CD14-positive monocyte (primary cell): ENCODE results near the gene CREBBP. TPM values are rescaled to one million over a fixed set of nuclear protein-coding genes. Genes with fewer than 3 reads are reported as not detected.

Experiments used
- DNase-seq, 3 donors: peaks; one replicate each; pipeline ENCODE4 v3.0.0-alpha.2; 2011 to 2022
- H2AFZ ChIP-seq: 2 replicates; pipeline ENCODE4 v1.6.0; 2012; ENCODE audit warnings: mild to moderate bottlenecking, low read depth, low read length, inconsistent platforms; ENCODE audit not compliant: insufficient read depth, poor library complexity, severe bottlenecking
- H3K27ac ChIP-seq, 2 donors: 1 replicate in 1 of 2; 2 replicates in 1 of 2; pipeline ENCODE4 v1.5.1; 2012 to 2013; ENCODE audit warnings: low read length in 2 of 2, control low read depth in 1 of 2, inconsistent platforms in 1 of 2, low read depth in 1 of 2, mild to moderate bottlenecking in 1 of 2
- H3K27me3 ChIP-seq, 2 donors: one replicate each; pipeline versions ENCODE4 v1.6.0 to v1.6.1; 2011 to 2013; ENCODE audit warnings: low read length in 2 of 2; ENCODE audit not compliant: control insufficient read depth in 2 of 2, insufficient read depth in 2 of 2
- H3K36me3 ChIP-seq, 2 donors: replicated peaks in 1 of 2; 1 replicate in 1 of 2; 2 replicates in 1 of 2; pipeline versions ENCODE4 v1.5.1 to v1.6.1; 2012 to 2013; ENCODE audit warnings: low read length in 2 of 2, control low read depth in 1 of 2, inconsistent platforms in 1 of 2, mild to moderate bottlenecking in 1 of 2; ENCODE audit not compliant: insufficient read depth in 2 of 2, control insufficient read depth in 1 of 2
- H3K4me1 ChIP-seq, 2 donors: 1 replicate in 1 of 2; 2 replicates in 1 of 2; pipeline versions ENCODE4 v1.5.1 to v1.6.1; 2012 to 2013; ENCODE audit warnings: low read length in 2 of 2, control low read depth in 1 of 2, inconsistent platforms in 1 of 2, mild to moderate bottlenecking in 1 of 2, moderate library complexity in 1 of 2; ENCODE audit not compliant: insufficient read depth in 2 of 2, control insufficient read depth in 1 of 2
- H3K4me2 ChIP-seq: replicated peaks from 2 replicates; pipeline ENCODE3; 2012; ENCODE audit warnings: low read length, moderate library complexity, mild to moderate bottlenecking; ENCODE audit not compliant: poor library complexity, severe bottlenecking; ENCODE audit errors: extremely low read depth
- H3K4me3 ChIP-seq, 3 experiments: fragments of 200-600 bp in 1 of 3; sonication (generic) in 1 of 3; replicated peaks in 1 of 3; 1 replicate in 2 of 3; 2 replicates in 1 of 3; pipeline ENCODE4 v1.5.1; 2011 to 2013; ENCODE audit warnings: low read length in 3 of 3, mild to moderate bottlenecking in 3 of 3, control low read depth in 2 of 3, low read depth in 2 of 3, inconsistent platforms in 1 of 3, moderate library complexity in 1 of 3
- H3K79me2 ChIP-seq: 2 replicates; pipeline ENCODE4 v1.6.0; 2012; ENCODE audit warnings: mild to moderate bottlenecking, control low read depth, inconsistent platforms, low read length, moderate library complexity; ENCODE audit not compliant: insufficient read depth
- H3K9ac ChIP-seq: 2 replicates; pipeline ENCODE4 v1.6.0; 2017; ENCODE audit warnings: low read length, mild to moderate bottlenecking; ENCODE audit not compliant: insufficient read depth, poor library complexity, severe bottlenecking
- H3K9me3 ChIP-seq, 2 donors: replicated peaks in 1 of 2; 1 replicate in 1 of 2; 2 replicates in 1 of 2; pipeline versions ENCODE4 v1.5.1 to v1.6.1; 2012 to 2013; ENCODE audit warnings: low read length in 2 of 2, control low read depth in 1 of 2; ENCODE audit not compliant: control insufficient read depth in 1 of 2, insufficient read depth in 1 of 2
- H4K20me1 ChIP-seq: 2 replicates; pipeline ENCODE4 v1.6.0; 2012; ENCODE audit warnings: mild to moderate bottlenecking, low read length, control low read depth, moderate library complexity; ENCODE audit not compliant: insufficient read depth
- H3K27ac Mint-ChIP-seq, 7 donors: one replicate each; pipeline ENCODE4 v1.8.0; 2020; ENCODE audit warnings: mild to moderate bottlenecking in 7 of 7, mixed read lengths in 7 of 7, moderate library complexity in 6 of 7, inconsistent platforms in 2 of 7
- H3K27me3 Mint-ChIP-seq, 3 donors: one replicate each; pipeline ENCODE4 v1.8.0; 2021 to 2022; ENCODE audit warnings: low read depth in 3 of 3, mild to moderate bottlenecking in 3 of 3, mixed read lengths in 3 of 3, moderate library complexity in 3 of 3, inconsistent platforms in 1 of 3
- H3K36me3 Mint-ChIP-seq, 2 donors: one replicate each; pipeline ENCODE4 v1.8.0; 2020; ENCODE audit warnings: mixed read lengths in 2 of 2, inconsistent platforms in 1 of 2, mild to moderate bottlenecking in 1 of 2
- H3K4me1 Mint-ChIP-seq: one replicate; pipeline ENCODE4 v1.8.0; 2020; ENCODE audit warnings: mild to moderate bottlenecking, mixed read lengths
- H3K4me3 Mint-ChIP-seq, 2 donors: one replicate each; pipeline ENCODE4 v1.8.0; 2020; ENCODE audit warnings: mild to moderate bottlenecking in 2 of 2, mixed read lengths in 2 of 2, moderate library complexity in 1 of 2
- H3K9me3 Mint-ChIP-seq, 7 donors: one replicate each; pipeline ENCODE4 v1.8.0; 2020 to 2022; ENCODE audit warnings: mixed read lengths in 7 of 7, mild to moderate bottlenecking in 6 of 7, moderate library complexity in 6 of 7, inconsistent platforms in 2 of 7
- WGBS: methylation state at CpG from one replicate; pipeline ENCODE4 v1.1.5; 2013; ENCODE audit warnings: missing lambda C conversion rate; ENCODE audit not compliant: insufficient coverage; 5-methylcytosine and 5-hydroxymethylcytosine counted together
- intact Hi-C, 2 donors: fragments of 100-400 bp; cut with micrococcal nuclease; formaldehyde crosslinking; loops; one replicate each; pipeline versions ENCODE4 v1.15.0 to v1.15.1; 2023
- polyA plus RNA-seq, 3 donors: library from polyadenylated mRNA; depleted of rRNA in 1 of 3; unstranded in 2 of 3; stranded (reverse) in 1 of 3; fragments of 300-500 nt in 2 of 3; fragments of >200 nt in 1 of 3; fragmentation: Illumina TruSeq in 2 of 3; gene quantifications; 1 replicate in 2 of 3; 2 replicates in 1 of 3; pipeline ENCODE4 v1.2.3, GENCODE V29; 2012 to 2021
- TF ChIP-seq, protein P1 (sequence below): fragments of 200-600 bp; IDR thresholded peaks from one replicate; pipeline ENCODE4 v1.8.0; 2022; ENCODE audit warnings: antibody characterized with exemption, mild to moderate bottlenecking

The CREBBP gene
- polyA plus RNA-seq, 3 donors: 2.1 to 26.9 (median 6.2) TPM

DNA sequence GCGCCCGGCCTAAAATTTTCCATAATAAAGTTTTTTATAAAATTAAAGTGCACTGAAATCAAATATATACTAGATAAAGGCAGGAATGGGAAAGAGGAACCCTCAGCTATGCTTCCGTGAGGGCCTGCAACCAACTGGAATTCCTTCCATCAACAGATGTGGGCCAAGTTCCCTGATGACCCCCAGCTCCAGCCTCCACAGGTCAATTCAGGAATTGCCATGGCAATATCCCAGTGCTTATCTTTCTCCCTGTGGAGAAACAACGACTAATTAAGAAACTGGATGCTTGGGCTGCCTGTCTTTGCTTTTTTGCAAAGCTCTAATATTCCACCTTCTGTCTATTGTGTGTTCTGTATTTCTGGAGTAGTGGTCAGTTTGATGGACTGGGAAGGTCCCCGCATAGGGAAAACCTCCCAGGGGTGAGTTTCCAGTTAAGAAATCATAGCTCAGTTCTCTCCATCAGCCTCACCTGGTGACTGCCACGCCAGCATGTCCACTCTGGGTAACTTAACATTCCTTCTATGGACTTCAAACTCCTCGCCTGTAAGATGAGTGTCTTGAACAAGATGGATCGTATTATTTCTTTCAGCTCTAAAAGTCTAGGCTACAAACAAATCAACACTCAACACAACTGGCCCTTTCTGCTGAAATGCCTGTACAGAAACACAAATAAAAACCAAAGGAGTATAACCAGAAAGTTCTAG lies 67.9 kb downstream of the CREBBP start:
- intact Hi-C loops: no loop called here
- H3K27me3 ChIP-seq: no peaks in the 10 kb centered on the region
- peaks cover 100% of the 10 kb centered on the region for H3K79me2 ChIP-seq
- H2AFZ ChIP-seq: no peak overlapping the region
- no peaks in the 10 kb centered on the region for H3K4me1 ChIP-seq
- peaks cover 31 to 46% of the 10 kb centered on the region in 2 donors for H3K36me3 Mint-ChIP-seq
- H3K9me3 ChIP-seq: no peaks in the 10 kb centered on the region
- H3K27ac Mint-ChIP-seq: peak overlapping the region in 3 of 7 donors; percentile 39 to 50 (median 47)
- no peaks in the 10 kb centered on the region for H3K9me3 Mint-ChIP-seq
- peaks cover 16 to 34% of the 10 kb centered on the region in 2 donors for H3K36me3 ChIP-seq
- peaks cover 21% of the 10 kb centered on the region for H3K4me1 Mint-ChIP-seq
- H3K4me3 ChIP-seq: no peak overlapping the region
- no CpG with 5 or more reads among the region's 8 CpGs for WGBS
- H3K4me3 Mint-ChIP-seq: no peak overlapping the region
- H3K27me3 Mint-ChIP-seq: no peaks in the 10 kb centered on the region
- DNase-seq: no peak
- H3K9ac ChIP-seq: no peak overlapping the region
- H3K4me2 ChIP-seq: no peak overlapping the region
- TF ChIP-seq, protein P1, sequence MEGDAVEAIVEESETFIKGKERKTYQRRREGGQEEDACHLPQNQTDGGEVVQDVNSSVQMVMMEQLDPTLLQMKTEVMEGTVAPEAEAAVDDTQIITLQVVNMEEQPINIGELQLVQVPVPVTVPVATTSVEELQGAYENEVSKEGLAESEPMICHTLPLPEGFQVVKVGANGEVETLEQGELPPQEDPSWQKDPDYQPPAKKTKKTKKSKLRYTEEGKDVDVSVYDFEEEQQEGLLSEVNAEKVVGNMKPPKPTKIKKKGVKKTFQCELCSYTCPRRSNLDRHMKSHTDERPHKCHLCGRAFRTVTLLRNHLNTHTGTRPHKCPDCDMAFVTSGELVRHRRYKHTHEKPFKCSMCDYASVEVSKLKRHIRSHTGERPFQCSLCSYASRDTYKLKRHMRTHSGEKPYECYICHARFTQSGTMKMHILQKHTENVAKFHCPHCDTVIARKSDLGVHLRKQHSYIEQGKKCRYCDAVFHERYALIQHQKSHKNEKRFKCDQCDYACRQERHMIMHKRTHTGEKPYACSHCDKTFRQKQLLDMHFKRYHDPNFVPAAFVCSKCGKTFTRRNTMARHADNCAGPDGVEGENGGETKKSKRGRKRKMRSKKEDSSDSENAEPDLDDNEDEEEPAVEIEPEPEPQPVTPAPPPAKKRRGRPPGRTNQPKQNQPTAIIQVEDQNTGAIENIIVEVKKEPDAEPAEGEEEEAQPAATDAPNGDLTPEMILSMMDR: no peak
- H3K27ac ChIP-seq: no peak overlapping the region
- H4K20me1 ChIP-seq: peaks cover 100% of the 10 kb centered on the region

DNA sequence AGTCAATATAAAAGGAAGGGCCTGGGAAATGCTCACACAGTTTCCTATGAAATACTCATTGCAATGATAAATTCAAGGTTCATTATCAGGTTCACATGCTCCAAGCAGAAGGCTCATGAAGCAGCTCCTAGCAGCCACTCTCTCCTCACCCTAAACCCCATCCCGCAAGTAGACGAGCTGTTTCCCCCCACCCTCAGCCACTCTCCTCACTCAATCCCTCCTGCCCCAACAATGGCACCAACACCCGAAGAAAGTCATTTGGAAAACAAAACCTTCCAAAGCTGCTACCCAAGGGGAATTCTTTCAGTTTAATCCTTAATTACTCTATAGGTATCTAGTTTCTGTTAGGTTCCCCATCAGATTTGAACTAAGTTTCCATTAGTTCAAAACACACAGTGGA lies 69.7 kb downstream of the CREBBP start:
- Mint-ChIP-seq H3K27me3 (no peaks in the 10 kb centered on the region), H3K36me3 (peaks cover 45 to 62% of the 10 kb centered on the region in 2 donors), H3K4me1 (peaks cover 20% of the 10 kb centered on the region), H3K27ac (peak overlapping the region in 1 of 7 donors; percentile 1), H3K4me3 (no peak overlapping the region), H3K9me3 (no peaks in the 10 kb centered on the region)
- no peak overlapping the region for H3K9ac ChIP-seq
- no peaks in the 10 kb centered on the region for H3K27me3 ChIP-seq
- peaks cover 25 to 52% of the 10 kb centered on the region in 2 donors for H3K36me3 ChIP-seq
- peaks cover 100% of the 10 kb centered on the region for H3K79me2 ChIP-seq
- DNase-seq: no peak
- no peak overlapping the region for H3K4me2 ChIP-seq
- WGBS: 100% methylated on average over 2 of the region's 3 CpGs
- intact Hi-C loops: no loop called here
- TF ChIP-seq, protein P1: no peak
- no peaks in the 10 kb centered on the region for H3K9me3 ChIP-seq
- H3K4me1 ChIP-seq: no peaks in the 10 kb centered on the region
- H2AFZ ChIP-seq: no peak overlapping the region
- no peak overlapping the region for H3K27ac ChIP-seq
- H4K20me1 ChIP-seq: peaks cover 100% of the 10 kb centered on the region
- H3K4me3 ChIP-seq: no peak overlapping the region
